ENCODE results near the gene FAM83E.
"Not testable (repeated sequence)": the region's sequence is repeated elsewhere in the genome, so short reads cannot be mapped to it uniquely, and the experiment has no call there.

The FAM83E gene

DNA sequence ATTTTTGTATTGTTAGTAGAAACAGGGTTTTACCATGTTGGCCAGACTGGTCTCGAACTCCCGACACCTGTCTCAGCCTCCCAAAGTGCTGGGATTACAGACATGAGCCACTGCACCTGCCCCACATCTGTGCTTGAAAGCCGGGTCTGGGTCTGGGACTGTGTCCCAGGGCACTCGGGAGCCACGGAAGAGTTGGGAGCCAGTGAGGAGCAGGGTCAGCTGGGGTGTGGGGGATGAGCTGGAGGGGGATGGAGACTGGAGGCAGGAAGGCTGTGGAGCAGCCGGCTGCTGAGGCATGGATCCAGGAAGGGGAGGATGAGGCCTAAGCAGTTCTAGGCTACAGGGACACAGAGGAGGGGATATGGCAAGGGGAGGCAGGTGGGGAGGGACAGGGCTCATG is 19.0 kb downstream of the FAM83E start:
- no peak overlapping the region for H3K27ac ChIP-seq
- TF ChIP-seq, protein P1, sequence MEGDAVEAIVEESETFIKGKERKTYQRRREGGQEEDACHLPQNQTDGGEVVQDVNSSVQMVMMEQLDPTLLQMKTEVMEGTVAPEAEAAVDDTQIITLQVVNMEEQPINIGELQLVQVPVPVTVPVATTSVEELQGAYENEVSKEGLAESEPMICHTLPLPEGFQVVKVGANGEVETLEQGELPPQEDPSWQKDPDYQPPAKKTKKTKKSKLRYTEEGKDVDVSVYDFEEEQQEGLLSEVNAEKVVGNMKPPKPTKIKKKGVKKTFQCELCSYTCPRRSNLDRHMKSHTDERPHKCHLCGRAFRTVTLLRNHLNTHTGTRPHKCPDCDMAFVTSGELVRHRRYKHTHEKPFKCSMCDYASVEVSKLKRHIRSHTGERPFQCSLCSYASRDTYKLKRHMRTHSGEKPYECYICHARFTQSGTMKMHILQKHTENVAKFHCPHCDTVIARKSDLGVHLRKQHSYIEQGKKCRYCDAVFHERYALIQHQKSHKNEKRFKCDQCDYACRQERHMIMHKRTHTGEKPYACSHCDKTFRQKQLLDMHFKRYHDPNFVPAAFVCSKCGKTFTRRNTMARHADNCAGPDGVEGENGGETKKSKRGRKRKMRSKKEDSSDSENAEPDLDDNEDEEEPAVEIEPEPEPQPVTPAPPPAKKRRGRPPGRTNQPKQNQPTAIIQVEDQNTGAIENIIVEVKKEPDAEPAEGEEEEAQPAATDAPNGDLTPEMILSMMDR (conservative IDR thresholded peaks at IDR 0.05): no peak

DNA sequence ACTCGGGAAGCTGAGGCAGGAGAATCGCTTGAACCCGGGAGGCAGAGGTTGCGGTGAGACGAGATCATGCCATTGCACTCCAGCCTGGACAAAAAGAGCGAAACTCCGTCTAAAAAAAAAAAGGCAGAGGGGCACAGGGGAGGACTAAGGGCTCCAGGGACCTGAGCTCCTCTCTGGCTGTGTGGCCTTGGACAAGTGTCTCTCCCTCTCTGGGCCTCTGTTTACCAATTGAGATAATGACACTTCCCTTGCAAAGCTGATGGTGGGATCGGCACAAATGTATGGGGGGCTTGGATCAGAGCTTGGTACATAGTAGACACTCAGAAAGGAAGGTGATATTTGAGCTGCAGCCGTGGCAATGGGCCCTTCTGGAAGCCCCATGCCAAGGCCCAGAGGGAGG is 19.7 kb downstream of the FAM83E start:
- no peak overlapping the region for H3K27ac ChIP-seq
- TF ChIP-seq, protein P1 (conservative IDR thresholded peaks at IDR 0.05): no peak

DNA sequence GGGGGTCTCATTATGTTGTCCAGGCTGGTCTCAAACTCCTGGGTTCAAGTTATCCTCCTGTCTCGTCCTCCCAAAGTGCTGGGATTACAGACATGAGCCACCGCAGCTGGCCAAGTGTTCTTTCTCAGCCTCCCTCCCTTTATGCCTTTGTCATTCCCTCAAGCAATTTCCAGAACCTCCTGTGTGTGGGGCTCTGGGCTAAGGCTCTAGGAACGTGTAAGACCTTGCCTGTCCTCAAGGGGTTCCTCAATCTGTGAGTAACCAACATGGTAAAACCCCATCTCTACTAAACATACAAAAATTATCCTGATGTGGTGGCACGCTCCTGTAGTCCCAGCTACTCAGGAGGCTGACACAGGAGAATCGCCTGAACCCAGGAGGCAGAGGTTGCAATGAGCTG is 23.9 kb downstream of the FAM83E start:
- TF ChIP-seq, protein P1 (conservative IDR thresholded peaks at IDR 0.05): no peak
- no peak overlapping the region for H3K27ac ChIP-seq

DNA sequence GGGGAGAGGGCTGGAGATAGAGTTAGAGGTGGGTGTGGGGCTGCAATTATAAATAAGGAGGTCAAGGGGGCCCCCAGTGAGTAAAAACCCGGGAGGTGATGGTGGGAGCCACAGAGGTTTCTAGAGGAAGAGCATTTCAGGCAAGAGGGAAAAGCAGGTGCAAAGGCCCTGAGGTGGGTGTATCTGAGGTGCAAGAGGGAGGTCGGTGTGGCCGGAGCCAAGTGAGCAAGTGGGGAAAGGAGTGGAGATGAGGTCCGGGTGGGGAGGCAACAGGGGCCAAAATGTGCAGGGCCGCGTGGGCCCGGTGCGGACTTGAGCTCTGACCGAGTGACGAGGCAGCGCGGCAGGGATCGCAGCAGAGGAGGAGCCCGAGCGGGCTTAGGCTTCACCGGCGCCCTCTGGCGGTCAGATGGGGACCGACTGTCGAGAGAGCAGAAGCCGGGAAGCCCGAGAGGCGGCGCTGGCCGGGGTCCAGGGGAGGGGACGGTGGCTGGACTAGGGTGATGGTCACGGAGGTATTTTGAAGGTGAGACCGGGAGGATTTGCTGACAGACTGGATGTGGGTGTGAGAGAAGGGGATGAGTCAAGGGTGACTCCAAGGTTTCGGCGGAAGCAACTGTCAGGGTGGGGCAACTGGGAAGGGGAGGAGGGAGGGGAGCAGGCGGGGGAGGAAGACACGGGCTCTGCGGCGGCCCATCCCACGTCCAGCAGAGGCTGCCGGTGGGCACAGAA is 26.0 kb downstream of the FAM83E start:
- TF ChIP-seq, protein P1 (conservative IDR thresholded peaks at IDR 0.05): peak; percentile 98
- H3K27ac ChIP-seq: peak overlapping the region; percentile 9; the same call in 1 of the 2 replicates

DNA sequence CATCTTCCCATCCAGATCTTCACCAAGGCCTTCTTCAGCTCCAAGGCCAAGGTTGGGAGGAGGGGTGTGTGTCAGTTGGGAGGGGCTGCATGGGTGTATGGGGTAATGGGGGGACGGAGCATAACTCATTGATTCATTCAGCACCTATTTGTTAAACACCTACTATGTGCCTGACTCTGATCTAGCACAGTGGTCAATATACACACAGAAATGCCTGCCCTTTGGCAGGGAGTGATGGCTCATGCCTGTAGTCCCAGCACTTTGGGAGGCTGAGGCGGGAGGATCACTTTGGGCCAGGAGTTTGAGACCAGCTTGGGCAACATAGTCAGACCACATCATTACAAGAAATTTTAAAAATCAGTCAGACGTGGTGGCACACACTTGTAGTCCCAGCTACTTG is 27.5 kb downstream of the FAM83E start:
- TF ChIP-seq, protein P1 (conservative IDR thresholded peaks at IDR 0.05): no peak
- no peak overlapping the region for H3K27ac ChIP-seq

DNA sequence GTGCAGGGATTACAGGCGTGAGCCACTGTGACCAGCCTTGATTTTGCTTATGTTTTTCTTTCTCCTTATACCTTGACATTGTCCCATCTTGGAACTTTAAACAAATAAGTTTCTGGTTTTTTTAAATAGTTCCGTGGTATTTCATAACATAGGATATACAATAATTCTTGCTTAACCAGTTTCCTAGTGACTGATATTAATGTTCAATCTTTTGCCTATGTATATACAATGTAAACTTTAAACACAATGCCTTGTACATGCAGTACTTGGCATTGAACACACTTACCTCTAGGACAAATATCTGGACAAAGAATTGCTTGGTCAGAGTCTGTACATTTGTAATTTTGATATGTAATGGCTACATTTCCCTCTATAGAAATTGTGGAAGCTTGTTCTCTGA is 32.7 kb downstream of the FAM83E start:
- TF ChIP-seq, protein P1 (conservative IDR thresholded peaks at IDR 0.05): no peak
- H3K27ac ChIP-seq: no peak overlapping the region

DNA sequence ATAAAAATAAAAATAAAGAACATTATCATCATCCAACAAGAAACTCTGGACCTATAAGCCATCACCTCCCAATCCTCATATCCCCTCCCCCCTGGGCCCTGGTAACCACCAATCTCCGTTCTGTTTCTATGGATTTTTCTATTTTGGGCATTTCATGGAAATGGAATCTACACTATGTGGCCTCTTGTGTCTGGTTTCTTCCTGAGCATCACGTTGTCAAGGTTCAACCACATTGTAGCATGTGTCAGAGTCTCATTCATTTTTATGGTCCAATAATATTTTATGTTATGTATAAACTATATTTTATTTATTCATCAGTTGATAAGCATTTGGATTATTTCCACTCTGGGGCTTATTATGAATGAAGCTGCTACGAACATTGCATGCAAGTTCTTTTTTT is 36.0 kb downstream of the FAM83E start:
- TF ChIP-seq, protein P1 (conservative IDR thresholded peaks at IDR 0.05): no peak
- no peak overlapping the region for H3K27ac ChIP-seq

DNA sequence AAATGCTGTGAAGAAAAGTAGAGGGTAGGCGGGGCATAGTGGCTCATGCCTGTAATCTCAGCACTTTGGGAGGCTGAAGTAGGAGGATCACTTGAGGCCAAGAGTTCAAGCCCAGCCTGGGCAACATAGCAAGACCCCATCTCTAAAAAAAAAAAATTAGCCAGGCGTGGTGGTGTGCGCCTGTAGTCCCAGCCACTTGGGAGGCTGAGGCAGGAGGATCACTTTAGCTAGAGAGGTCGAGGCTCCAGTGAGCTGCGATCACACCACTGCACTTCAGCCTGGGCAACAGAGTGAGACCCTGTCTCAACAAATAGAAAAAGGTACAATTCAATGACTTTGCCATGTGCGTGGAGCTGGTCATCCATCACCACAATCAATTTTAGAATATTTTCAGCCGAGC is 37.0 kb downstream of the FAM83E start:
- not testable (repeated sequence) for H3K27ac ChIP-seq
